ENCODE measurements around the gene MAG. TPM values are rescaled to one million over a fixed set of nuclear protein-coding genes. Genes with fewer than 3 reads are reported as not detected.

Gene MAG
- total RNA-seq, 2 experiments from 2014 or later, result 0.20 to 0.31 TPM

DNA sequence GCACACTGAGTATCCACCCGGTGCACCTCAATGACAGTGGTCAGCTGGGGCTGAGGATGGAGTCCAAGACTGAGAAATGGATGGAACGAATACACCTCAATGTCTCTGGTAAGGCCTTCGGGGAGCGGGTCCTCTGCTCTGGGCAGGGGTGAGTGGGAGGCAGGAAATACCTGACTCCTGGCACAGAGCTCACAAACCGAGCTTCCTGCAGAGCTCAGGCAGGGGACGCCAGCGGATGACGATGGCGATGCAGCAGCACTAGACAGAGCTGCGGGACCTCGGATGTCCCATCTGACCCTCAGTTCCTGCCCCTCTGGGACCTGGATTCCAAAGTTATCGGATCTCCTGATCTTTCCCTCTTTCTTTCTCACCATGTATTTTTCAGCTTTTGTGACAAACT lies 40.9 kb downstream of the MAG start:
- Mint-ChIP-seq H3K4me1 (ENCODE audit: low read depth) (peaks cover 18% of the 10 kb centered on the region), H3K27ac (peak overlapping the region; percentile 78), H3K36me3 (ENCODE audit: low read depth) (no peaks in the 10 kb centered on the region), H3K4me3 (peak overlapping the region; percentile 17), H3K9me3 (no peaks in the 10 kb centered on the region), H3K27me3 (peaks cover 13% of the 10 kb centered on the region)
- ChIA-PET POLR2A (interaction anchor here (0.6 to 1.7 kb wide), 4 partner anchors 9 to 537 kb away, joined by 3 to 9 read pairs (median 3); no protein-coding TSS in a partner anchor), CTCF (interaction anchor here (0.6 to 1.8 kb wide), 6 partner anchors 16 to 288 kb away, joined by 3 to 8 read pairs (median 4); no protein-coding TSS in a partner anchor)
- ATAC-seq (peak; percentile 91), DNase-seq (peak; percentile 76)
- TF ChIP-seq, protein P1, sequence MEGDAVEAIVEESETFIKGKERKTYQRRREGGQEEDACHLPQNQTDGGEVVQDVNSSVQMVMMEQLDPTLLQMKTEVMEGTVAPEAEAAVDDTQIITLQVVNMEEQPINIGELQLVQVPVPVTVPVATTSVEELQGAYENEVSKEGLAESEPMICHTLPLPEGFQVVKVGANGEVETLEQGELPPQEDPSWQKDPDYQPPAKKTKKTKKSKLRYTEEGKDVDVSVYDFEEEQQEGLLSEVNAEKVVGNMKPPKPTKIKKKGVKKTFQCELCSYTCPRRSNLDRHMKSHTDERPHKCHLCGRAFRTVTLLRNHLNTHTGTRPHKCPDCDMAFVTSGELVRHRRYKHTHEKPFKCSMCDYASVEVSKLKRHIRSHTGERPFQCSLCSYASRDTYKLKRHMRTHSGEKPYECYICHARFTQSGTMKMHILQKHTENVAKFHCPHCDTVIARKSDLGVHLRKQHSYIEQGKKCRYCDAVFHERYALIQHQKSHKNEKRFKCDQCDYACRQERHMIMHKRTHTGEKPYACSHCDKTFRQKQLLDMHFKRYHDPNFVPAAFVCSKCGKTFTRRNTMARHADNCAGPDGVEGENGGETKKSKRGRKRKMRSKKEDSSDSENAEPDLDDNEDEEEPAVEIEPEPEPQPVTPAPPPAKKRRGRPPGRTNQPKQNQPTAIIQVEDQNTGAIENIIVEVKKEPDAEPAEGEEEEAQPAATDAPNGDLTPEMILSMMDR (IDR thresholded peaks at IDR 0.05), result peak; percentile 24
- intact Hi-C loops (cut with micrococcal nuclease), result no loop called here

DNA sequence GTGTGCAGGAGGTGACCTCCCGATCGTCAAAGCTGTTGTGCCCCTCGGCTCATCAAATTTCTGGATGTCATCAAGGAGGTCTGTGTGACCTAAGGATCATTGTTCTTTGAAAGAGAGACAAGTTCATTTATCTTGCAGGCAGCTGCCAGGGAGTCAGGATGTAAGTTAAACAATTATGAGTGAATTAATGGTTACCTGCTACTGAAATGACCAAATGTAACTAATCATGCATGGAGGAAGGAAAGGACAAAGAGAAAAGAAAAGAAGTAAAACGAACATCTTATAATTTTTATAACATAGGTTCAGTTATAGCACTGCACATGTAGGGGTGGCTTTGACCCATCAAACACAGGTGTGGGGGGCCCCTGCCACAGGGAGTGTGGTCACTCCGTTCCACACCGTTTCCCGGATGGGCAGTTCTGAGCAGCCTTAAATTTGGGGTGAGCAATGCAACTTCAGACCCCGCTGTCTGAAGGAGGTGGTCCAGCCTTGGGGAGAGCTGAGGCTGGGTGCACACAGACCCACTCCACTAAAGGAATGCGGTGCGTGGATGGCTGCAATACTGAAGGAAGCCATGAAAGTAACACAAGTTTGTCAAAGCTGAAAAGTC lies 42.3 kb downstream of the MAG start:
- Mint-ChIP-seq H3K9me3 (no peaks in the 10 kb centered on the region), H3K4me1 (ENCODE audit: low read depth) (peaks cover 11% of the 10 kb centered on the region), H3K36me3 (ENCODE audit: low read depth) (no peaks in the 10 kb centered on the region), H3K4me3 (no peak overlapping the region), H3K27ac (no peak overlapping the region), H3K27me3 (peaks cover 11% of the 10 kb centered on the region)
- intact Hi-C loops (cut with micrococcal nuclease), result no loop called here
- ChIA-PET CTCF (interaction anchor here (0.7 to 1.6 kb wide), 5 partner anchors 11 to 290 kb away, joined by 3 to 5 read pairs (median 4); partner anchors contain the start of genes FXYD7 and USF2), POLR2A (interaction anchor here (0.9 to 1.3 kb wide), 2 partner anchors 8 to 13 kb away, joined by 3 read pairs; no protein-coding TSS in a partner anchor)
- TF ChIP-seq, protein P1 (IDR thresholded peaks at IDR 0.05), result no peak
- DNase-seq, result no peak
- ATAC-seq, result no peak

DNA sequence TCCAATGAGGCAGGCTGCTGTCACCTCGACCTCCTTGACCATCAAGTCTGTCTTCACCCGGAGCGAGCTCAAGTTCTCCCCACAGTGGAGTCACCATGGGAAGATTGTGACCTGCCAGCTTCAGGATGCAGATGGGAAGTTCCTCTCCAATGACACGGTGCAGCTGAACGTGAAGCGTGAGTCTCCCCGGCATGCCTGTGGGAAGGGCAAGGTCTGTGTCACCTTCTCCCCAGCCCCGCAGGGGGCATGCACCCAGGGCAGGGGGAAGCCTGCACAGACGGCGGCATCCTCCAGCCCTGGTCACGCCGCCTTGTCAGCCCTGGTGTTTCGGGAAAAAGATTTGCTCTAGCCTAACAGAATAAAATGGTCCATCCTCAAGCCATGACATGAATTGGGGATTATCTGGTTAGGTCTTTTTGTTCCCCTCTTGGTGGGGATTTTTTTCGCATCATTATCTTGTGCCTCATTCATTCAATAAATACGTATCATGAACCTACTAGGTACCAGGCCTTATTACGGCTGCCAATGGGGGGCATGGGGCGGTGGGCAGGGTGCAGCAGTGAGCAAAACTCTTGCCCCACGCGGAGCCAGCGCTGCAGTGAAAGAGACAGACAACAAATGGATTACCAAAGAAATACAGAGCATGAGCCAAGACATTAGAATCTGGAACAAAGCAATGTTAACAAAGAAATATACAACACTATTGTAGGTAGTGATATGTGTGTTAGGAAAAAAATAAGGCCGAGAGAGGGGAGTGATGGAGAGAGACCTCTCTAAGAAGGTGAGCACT lies 44.4 kb downstream of the MAG start:
- no peaks in the 10 kb centered on the region for H3K9me3 Mint-ChIP-seq

DNA sequence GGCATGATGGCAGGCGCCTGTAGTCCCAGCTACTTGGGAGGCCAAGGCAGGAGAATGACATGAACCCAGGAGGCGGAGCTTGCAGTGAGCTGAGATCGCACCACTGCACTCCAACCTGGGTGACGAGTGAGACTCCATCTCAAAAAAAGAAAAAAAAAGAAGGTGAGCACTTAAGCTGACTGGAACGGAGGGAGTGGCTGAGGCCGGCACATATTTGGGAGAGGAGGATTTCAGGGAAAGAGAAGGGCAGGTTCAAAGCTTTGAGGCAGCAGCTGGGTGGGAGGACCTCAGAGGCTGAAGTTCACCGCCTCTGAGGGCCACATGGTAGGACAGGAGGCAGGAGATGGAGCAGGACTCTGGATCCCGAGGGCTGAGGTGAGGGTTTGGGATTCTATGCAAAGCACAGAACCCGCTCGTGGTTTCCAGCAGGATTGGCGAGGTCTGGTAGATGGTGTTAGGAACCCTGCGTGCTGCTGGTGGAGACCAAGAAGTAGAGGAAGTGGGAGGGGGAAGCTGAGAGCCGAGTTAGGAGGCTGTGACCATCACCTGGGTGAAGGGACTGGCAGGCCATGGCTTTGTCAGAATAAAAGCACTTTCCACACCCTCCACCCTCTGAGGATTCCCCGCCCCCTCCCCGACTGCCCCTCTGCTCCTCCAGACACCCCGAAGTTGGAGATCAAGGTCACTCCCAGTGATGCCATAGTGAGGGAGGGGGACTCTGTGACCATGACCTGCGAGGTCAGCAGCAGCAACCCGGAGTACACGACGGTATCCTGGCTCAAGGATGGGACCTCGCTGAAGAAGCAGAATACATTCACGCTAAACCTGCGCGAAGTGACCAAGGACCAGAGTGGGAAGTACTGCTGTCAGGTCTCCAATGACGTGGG lies 45.4 kb downstream of the MAG start:
- H3K27me3 Mint-ChIP-seq, result peaks cover 5% of the 10 kb centered on the region
- intact Hi-C loops (cut with micrococcal nuclease), result no loop called here
- POLR2A ChIA-PET, result no interaction called here
- TF ChIP-seq, protein P1 (IDR thresholded peaks at IDR 0.05), result no peak
- peaks cover 11% of the 10 kb centered on the region for H3K4me1 Mint-ChIP-seq (ENCODE audit: low read depth)
- H3K36me3 Mint-ChIP-seq (ENCODE audit: low read depth), result no peaks in the 10 kb centered on the region
- H3K4me3 Mint-ChIP-seq, result no peak overlapping the region
- no peak overlapping the region for H3K27ac Mint-ChIP-seq
- no peak for DNase-seq
- H3K9me3 Mint-ChIP-seq, result no peaks in the 10 kb centered on the region
- CTCF ChIA-PET, result no interaction called here
- ATAC-seq, result no peak

More for the DNA sequence above, 44.4 kb downstream of the MAG start:
- peaks cover 11% of the 10 kb centered on the region for H3K4me1 Mint-ChIP-seq (ENCODE audit: low read depth)
- POLR2A ChIA-PET, result interaction anchor here (1.2 to 1.9 kb wide), 2 partner anchors 9 to 10 kb away, joined by 4 to 7 read pairs; no protein-coding TSS in a partner anchor
- H3K36me3 Mint-ChIP-seq (ENCODE audit: low read depth), result no peaks in the 10 kb centered on the region
- no peak for ATAC-seq
- intact Hi-C loops (cut with micrococcal nuclease), result no loop called here
- H3K27ac Mint-ChIP-seq, result no peak overlapping the region
- CTCF ChIA-PET, result no interaction called here
- H3K4me3 Mint-ChIP-seq, result no peak overlapping the region
- H3K27me3 Mint-ChIP-seq, result peaks cover 5% of the 10 kb centered on the region
- DNase-seq, result no peak
- TF ChIP-seq, protein P1 (IDR thresholded peaks at IDR 0.05), result no peak

Data from activated CD8-positive, alpha-beta T cell treated with anti-CD3 and anti-CD28 coated beads for 36 hours (primary cell).